Mammary epithelial cell (primary cell): ENCODE data around the gene DNAJC17.

Source experiments
- CTCF ChIP-seq, 2 donors: IDR thresholded peaks in 1 of 2; conservative IDR thresholded peaks in 1 of 2; 2 replicates each; pipeline ENCODE4 v1.5.1; 2011 to 2012; ENCODE audit warnings: inconsistent platforms in 2 of 2, low read length in 2 of 2, mild to moderate bottlenecking in 2 of 2, control low read depth in 1 of 2, low read depth in 1 of 2; ENCODE audit not compliant: insufficient read depth in 1 of 2; ENCODE audit errors: extremely low read depth in 1 of 2
- EZH2 ChIP-seq: IDR thresholded peaks from 2 replicates; pipeline ENCODE4 v1.6.1; 2012; ENCODE audit warnings: low read length, inconsistent platforms, borderline replicate concordance

- TF ChIP-seq EZH2 (no peak), CTCF (conservative IDR thresholded peaks at IDR 0.05 in 1 of 2, IDR thresholded peaks at IDR 0.05 in 1 of 2; ENCODE audit: extremely low read depth in 1 of 2, insufficient read depth in 1 of 2, low read depth in 1 of 2, low read length in 2 of 2) (no peak)
These were observed 43.4 kb upstream of the DNAJC17 start for GRCh38 chr15:40850576-40851112.
